Endothelial cell of umbilical vein (primary cell): Measurements from ENCODE around the gene NEDD1. TPM values are rescaled to one million over a fixed set of nuclear protein-coding genes. Genes with fewer than 3 reads are reported as not detected.

Source experiments
- BruUV-seq: library from RNA; stranded (reverse); fragments of 400-500 nt; replicated peaks from 2 replicates; lab custom pipeline; 2021; lab: Mats Ljungman, UMichigan
- CTCF ChIA-PET: fragments of 300-600, 350-600 bp; sonication (Branson Sonifier 250); formaldehyde crosslinking; loops from one replicate; lab custom pipeline; 2021; ENCODE audit warnings: antibody characterized with exemption, inconsistent platforms; lab: Charles Lee
- POLR2A ChIA-PET: fragments of 300-600, 350-600 bp; sonication (Branson Sonifier 250); formaldehyde crosslinking; loops from one replicate; lab custom pipeline; 2021; ENCODE audit warnings: antibody characterized with exemption, inconsistent platforms; lab: Charles Lee
- DNase-seq: peaks from one replicate; pipeline ENCODE4 v3.0.0-alpha.2; 2011; ENCODE audit warnings: low read depth, low spot score
- FAIRE-seq: peaks from 2 replicates; lab custom pipeline; 2011; peaks lifted over from hg19 to GRCh38; lab: Jason Lieb, UNC
- H2AFZ ChIP-seq: 2 replicates; pipeline ENCODE4 v1.6.0; 2012; ENCODE audit warnings: low read depth, low read length, control low read depth, inconsistent platforms
- H3K27ac ChIP-seq: 2 replicates; pipeline ENCODE4 v1.5.1; 2011; ENCODE audit warnings: low read depth, mild to moderate bottlenecking, control low read depth, low read length, moderate library complexity; ENCODE audit not compliant: insufficient read depth
- H3K27me3 ChIP-seq, 2 experiments: 2 replicates each; pipeline versions ENCODE4 v1.6.0 to v1.6.1; 2011; ENCODE audit warnings: low read length in 2 of 2, mixed read lengths in 1 of 2; ENCODE audit not compliant: control insufficient read depth in 2 of 2, insufficient read depth in 2 of 2
- H3K36me3 ChIP-seq, 2 experiments: 2 replicates in 1 of 2; 3 replicates in 1 of 2; pipeline ENCODE4 v1.5.1; 2011; ENCODE audit warnings: low read length in 2 of 2, mild to moderate bottlenecking in 1 of 2, moderate library complexity in 1 of 2; ENCODE audit not compliant: control insufficient read depth in 2 of 2, insufficient read depth in 2 of 2; ENCODE audit errors: extremely low read depth in 1 of 2
- H3K4me1 ChIP-seq: 3 replicates; pipeline ENCODE4 v1.5.1; 2011; ENCODE audit warnings: mild to moderate bottlenecking, low read length; ENCODE audit not compliant: control insufficient read depth, insufficient read depth; ENCODE audit errors: extremely low read depth
- H3K4me2 ChIP-seq: 2 replicates; pipeline ENCODE4 v1.6.1; 2011; ENCODE audit warnings: low read length, control low read depth, mixed read lengths; ENCODE audit not compliant: insufficient read depth
- H3K4me3 ChIP-seq, 3 experiments: fragments of 200-600 bp in 1 of 3; sonication (generic), shearing (Covaris generic) in 1 of 3; replicated peaks in 1 of 3; 2 replicates each; pipeline ENCODE4 v1.5.1; 2011 to 2016; ENCODE audit warnings: control low read depth in 3 of 3, low read length in 3 of 3, mild to moderate bottlenecking in 2 of 3, inconsistent platforms in 1 of 3, low read depth in 1 of 3, moderate library complexity in 1 of 3; ENCODE audit not compliant: insufficient read depth in 1 of 3
- H3K79me2 ChIP-seq: 2 replicates; pipeline ENCODE4 v1.6.0; 2012; ENCODE audit warnings: low read length, inconsistent platforms; ENCODE audit not compliant: control insufficient read depth, insufficient read depth
- H3K9ac ChIP-seq: replicated peaks from 2 replicates; pipeline ENCODE3; 2011; ENCODE audit warnings: low read length, control low read depth; ENCODE audit not compliant: insufficient read depth; ENCODE audit errors: extremely low read depth
- H3K9me1 ChIP-seq: replicated peaks from 3 replicates; pipeline ENCODE4 v1.6.0; 2011; ENCODE audit warnings: mild to moderate bottlenecking, low read length; ENCODE audit not compliant: control insufficient read depth, insufficient read depth; ENCODE audit errors: extremely low read depth
- H3K9me3 ChIP-seq: replicated peaks from 2 replicates; pipeline ENCODE4 v1.5.1; 2012; ENCODE audit warnings: low read length, inconsistent platforms; ENCODE audit not compliant: control insufficient read depth, insufficient read depth
- H4K20me1 ChIP-seq: replicated peaks from 2 replicates; pipeline ENCODE3; 2011; ENCODE audit warnings: mild to moderate bottlenecking, low read length; ENCODE audit not compliant: control insufficient read depth, insufficient read depth; ENCODE audit errors: extremely low read depth
- CTCF ChIP-seq, 2 donors: IDR thresholded peaks; 1 replicate in 1 of 2; 2 replicates in 1 of 2; pipeline ENCODE4 v1.5.1; 2011; ENCODE audit warnings: low read length in 2 of 2, mild to moderate bottlenecking in 2 of 2, moderate library complexity in 2 of 2, control low read depth in 1 of 2, inconsistent platforms in 1 of 2, low read depth in 1 of 2; ENCODE audit not compliant: insufficient read depth in 1 of 2; ENCODE audit errors: extremely low read depth in 1 of 2
- EZH2 ChIP-seq: IDR thresholded peaks from 2 replicates; pipeline ENCODE4 v1.6.1; 2012; ENCODE audit warnings: borderline replicate concordance, low read depth, mild to moderate bottlenecking, moderate library complexity, low read length, inconsistent platforms; ENCODE audit not compliant: severe bottlenecking
- FOS ChIP-seq: IDR thresholded peaks from 2 replicates; pipeline ENCODE4 v1.6.1; 2011; ENCODE audit warnings: mild to moderate bottlenecking, low read length, moderate library complexity, borderline replicate concordance; ENCODE audit not compliant: insufficient read depth
- GATA2 ChIP-seq: IDR thresholded peaks from 2 replicates; pipeline ENCODE4 v1.7.0; 2011; ENCODE audit warnings: low read depth, mild to moderate bottlenecking, moderate library complexity, mixed read lengths, low read length; ENCODE audit not compliant: insufficient read length, insufficient read depth
- JUN ChIP-seq: IDR thresholded peaks from 2 replicates; pipeline ENCODE4 v1.6.1; 2011; ENCODE audit warnings: borderline replicate concordance, low read depth; ENCODE audit not compliant: insufficient read length, insufficient read depth
- MAX ChIP-seq: IDR thresholded peaks from 2 replicates; pipeline ENCODE4 v1.6.1; 2011; ENCODE audit not compliant: insufficient read depth, insufficient read length
- MYC ChIP-seq: IDR thresholded peaks from one replicate; pipeline ENCODE4 v1.6.1; 2011; ENCODE audit warnings: mild to moderate bottlenecking, low read depth, low read length
- POLR2A ChIP-seq: IDR thresholded peaks from 2 replicates; pipeline ENCODE4 v1.6.1; 2012; ENCODE audit warnings: low read depth, mild to moderate bottlenecking, control low read depth, low read length
- POLR2AphosphoS5 ChIP-seq: IDR thresholded peaks from 2 replicates; pipeline ENCODE4 v1.6.1; 2012; ENCODE audit warnings: low read depth, mild to moderate bottlenecking, control low read depth, low read length, moderate library complexity; ENCODE audit not compliant: insufficient read depth
- dilution Hi-C: fragments of 300-500 bp; cut with MboI; formaldehyde crosslinking; loops from one replicate; pipeline ENCODE4 v1.15.0; 2019; ENCODE audit warnings: low sequenced_read_pairs; ENCODE audit not compliant: extremely low pct_ligation_motif_present
- intact Hi-C: fragments of 100-400 bp; cut with micrococcal nuclease; formaldehyde crosslinking; loops from one replicate; pipeline ENCODE4 v1.10.0; 2022
- polyA plus RNA-seq, 4 experiments: library from polyadenylated mRNA; depleted of rRNA in 3 of 4; stranded (reverse) in 3 of 4; unstranded in 1 of 4; fragments of >200 nt; gene quantifications; 2 replicates each; pipeline versions ENCODE4 v1.2.1 to v1.2.3, GENCODE V29; 2011 to 2012; ENCODE audit warnings: missing spikeins in 1 of 4
- total RNA-seq: library from RNA; stranded (reverse); gene quantifications from 2 replicates; pipeline ENCODE4 v1.2.3, GENCODE V29; 2021

NEDD1 gene
- total and polyA plus RNA-seq, 2 donors (not counting 3 experiments of a cell fraction or from before 2014, with no cell fraction given): 9.8 to 25.4 TPM

- BruUV-seq: no TSS peak
- no peaks in the 10 kb centered on the region for H3K36me3 ChIP-seq
- no peak for FAIRE-seq
- no peaks in the 10 kb centered on the region for H3K79me2 ChIP-seq
- H3K27ac ChIP-seq: no peak overlapping the region
- ChIA-PET CTCF (no interaction called here), POLR2A (no interaction called here)
- H3K4me2 ChIP-seq: no peak overlapping the region
- TF ChIP-seq FOS: no peak
- TF ChIP-seq MAX: no peak
- no peak for TF ChIP-seq POLR2AphosphoS5
- TF ChIP-seq JUN: no peak
- no peak for TF ChIP-seq POLR2A
- no peak for TF ChIP-seq GATA2
- no peak for TF ChIP-seq EZH2
- no peak for TF ChIP-seq MYC
- no peak for TF ChIP-seq CTCF (IDR thresholded peaks at IDR 0.05; ENCODE audit: extremely low read depth in 1 of 2, insufficient read depth in 1 of 2, low read depth in 1 of 2, low read length in 2 of 2)
- no peaks in the 10 kb centered on the region for H3K9me1 ChIP-seq
- dilution Hi-C loops (no loop called here), intact Hi-C loops (no loop called here)
- no peaks in the 10 kb centered on the region for H4K20me1 ChIP-seq
- no peaks in the 10 kb centered on the region for H3K9me3 ChIP-seq
- no peak overlapping the region for H3K4me3 ChIP-seq
- no peak overlapping the region for H2AFZ ChIP-seq
- DNase-seq: no peak
- no peak overlapping the region for H3K9ac ChIP-seq
- no peaks in the 10 kb centered on the region for H3K27me3 ChIP-seq
- no peaks in the 10 kb centered on the region for H3K4me1 ChIP-seq
Observed at GRCh38 chr12:96862326-96862725, 44.7 kb upstream of the NEDD1 start.
